GM19193 (cell line): ENCODE data around the gene PERCC1.

Source experiments
- POLR2A ChIP-seq: IDR thresholded peaks from 4 replicates; pipeline ENCODE4 v1.6.1; 2011; ENCODE audit not compliant: insufficient read depth, insufficient read length; ENCODE audit errors: extremely low read depth

PERCC1 gene

DNA sequence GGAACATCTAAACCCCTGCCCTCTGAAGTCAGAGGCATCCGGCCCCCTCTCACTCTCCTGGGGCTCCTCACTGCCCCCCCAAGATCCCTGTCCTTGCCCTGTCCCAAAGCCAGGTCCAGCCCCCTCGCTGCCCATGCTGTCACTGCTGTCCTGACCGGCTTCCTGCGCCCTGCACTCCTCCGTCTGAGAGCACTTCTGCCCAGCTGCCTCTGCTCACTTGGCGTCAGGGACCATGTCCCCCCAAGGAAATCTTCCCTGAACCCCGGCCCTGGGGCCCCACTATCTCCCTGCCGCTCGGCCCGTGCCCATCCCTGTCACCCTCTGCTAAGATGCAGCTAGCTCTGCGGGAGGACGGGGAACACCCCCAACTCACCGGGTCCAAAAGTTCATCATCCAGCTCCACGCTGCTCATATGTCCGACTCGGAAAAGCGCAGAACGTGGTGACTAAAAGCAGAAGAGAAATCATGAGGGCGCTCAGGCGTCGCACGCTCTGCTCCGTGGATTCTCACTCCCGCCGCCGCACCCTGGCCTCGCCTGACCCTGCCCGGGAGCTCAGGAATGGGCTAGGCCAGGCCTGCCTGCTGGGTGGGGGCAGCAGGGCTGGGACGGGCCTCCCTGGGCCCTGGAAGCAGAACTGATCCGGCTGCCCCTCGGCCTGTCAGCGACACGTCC, 34.2 kb downstream of the PERCC1 start:
- no peak for TF ChIP-seq POLR2A

DNA sequence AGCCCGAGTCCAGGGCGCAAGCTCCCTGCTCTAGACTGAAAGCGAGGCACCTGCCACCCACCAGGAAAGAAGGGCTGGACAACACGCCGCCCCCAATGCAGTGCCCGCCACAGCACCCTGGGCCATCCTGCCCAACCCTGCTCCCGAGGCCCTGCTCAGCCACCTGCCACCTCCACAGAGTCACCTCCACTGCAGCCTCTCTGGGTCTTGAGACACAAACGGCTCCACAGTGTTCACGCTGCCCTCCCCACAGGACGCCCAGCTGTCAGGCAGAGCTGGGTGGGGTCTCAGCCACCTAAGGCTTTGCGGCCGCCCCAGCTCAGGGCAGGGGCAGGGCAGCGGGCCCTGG, 34.7 kb downstream of the PERCC1 start:
- no peak for TF ChIP-seq POLR2A

GRCh38 chr16:1466054-1466453, 35.2 kb downstream of the PERCC1 start:
- no peak for TF ChIP-seq POLR2A

DNA sequence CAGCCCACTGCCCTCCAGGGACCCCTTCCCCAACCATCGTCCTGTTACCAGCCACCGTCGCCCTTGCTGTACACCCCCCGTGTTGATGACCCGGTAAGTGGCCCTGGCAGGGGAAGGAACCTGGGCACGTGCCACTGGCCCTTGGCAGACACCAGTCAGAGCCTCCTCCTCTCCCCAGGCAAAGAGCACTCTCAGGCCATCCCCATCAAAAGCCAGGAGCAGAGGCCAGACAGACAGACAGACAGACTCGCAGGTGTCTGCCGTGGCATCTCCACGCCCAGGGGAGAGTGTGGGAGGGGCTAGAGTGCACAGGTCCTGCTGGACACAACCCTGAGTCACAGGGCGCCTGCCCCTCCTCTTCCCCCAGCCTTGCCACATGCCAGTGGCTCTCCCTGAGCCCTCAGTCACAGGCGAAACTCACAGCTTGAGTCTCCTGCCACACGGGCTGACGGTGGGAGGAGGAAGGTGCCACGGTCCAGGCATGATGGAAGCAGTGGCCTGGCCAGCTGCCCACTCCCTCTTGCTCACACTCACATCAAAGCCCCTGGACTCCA, 36.2 kb downstream of the PERCC1 start:
- no peak for TF ChIP-seq POLR2A

- no peak for TF ChIP-seq POLR2A
Measured at GRCh38 chr16:1468426-1468810, 37.5 kb downstream of the PERCC1 start.

DNA sequence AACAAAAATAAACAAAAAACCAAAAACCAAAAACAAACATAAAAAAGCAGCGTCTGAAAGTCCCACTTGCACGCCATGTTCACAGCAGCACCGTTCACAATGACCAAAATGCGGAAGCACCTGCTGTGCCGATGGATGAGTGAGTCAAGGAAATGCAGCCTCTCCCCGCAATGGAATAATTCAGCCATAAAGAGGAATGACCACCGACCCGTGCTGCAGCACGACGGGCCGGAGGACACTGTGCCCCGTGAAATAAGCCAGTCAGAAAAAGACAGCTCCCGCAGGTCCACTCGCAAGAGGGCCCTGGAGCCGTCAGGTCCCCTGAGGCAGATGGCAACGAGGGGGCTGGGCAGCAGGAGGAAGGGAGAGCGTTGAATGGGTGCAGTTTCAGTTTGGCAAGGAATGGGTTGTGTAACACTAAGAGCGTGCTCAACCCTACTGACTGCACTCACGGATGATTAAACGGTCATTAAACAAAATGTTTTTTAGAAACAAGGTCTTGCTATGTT, 38.9 kb downstream of the PERCC1 start:
- no peak for TF ChIP-seq POLR2A

DNA sequence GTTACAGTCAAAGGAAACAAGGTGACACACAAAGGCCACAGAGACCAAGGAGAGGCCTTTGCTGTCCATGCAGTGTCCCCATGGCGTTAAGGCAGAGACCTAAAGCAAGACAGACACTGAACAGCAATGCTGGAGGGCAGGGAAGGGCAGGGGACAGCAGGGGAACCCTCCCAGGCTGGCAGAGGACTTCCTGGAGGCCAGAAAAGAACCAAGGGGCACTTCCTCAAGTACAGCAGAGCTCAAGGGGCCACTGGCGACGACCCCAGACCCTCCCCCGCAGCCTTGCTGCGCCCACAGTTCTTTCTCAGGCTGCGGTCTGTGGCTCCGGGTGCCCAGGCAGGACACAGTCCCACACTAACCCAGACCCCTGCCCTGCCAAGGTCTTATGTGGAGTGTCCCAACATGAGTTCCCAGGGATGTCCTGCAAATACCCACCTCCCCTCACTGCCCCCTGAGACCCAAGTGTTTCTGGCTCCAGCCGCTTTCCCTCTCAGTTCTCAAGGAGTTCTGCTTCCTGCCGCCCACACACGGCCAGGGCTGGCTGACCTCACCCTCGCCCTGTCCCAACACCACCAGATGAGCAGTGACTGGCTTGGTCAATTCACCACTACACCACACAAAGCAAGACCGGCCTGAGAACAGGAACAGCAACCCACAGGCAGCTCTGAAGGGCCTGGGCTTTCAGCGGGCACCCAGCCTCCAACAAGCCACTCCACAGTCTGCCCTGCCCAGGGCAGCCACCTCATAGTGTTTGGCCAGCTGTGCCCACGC, 39.8 kb downstream of the PERCC1 start:
- no peak for TF ChIP-seq POLR2A

DNA sequence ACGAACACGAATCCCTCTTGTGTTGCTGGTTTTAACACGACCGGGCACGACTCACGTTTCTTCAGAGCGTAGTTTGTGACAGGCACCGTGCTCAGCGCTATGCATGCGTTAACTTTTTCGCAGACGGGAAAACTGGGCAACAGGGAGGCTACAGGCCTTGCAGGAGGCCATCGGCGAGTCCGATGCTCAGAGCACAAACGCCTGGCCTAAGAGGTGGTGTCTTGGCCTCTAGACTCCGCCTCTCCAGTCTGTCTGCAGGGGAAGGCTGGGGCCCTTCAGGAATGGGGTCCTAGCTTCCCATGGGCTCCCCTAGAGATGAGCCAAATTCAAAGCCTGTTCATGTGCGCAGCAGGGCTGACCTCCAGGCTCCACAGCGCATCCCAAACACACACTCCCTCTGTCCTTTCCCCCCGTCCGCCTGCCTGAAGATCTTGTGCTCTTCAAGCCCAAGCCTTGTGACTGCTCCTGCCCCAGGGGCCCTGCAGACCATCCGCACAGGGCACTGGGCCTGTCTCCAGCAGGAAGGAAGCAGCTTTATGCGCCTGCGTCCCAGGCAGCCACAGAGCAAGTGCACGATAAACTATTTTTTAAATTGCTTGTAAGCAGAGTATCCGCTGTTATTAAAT, 40.8 kb downstream of the PERCC1 start:
- no peak for TF ChIP-seq POLR2A

DNA sequence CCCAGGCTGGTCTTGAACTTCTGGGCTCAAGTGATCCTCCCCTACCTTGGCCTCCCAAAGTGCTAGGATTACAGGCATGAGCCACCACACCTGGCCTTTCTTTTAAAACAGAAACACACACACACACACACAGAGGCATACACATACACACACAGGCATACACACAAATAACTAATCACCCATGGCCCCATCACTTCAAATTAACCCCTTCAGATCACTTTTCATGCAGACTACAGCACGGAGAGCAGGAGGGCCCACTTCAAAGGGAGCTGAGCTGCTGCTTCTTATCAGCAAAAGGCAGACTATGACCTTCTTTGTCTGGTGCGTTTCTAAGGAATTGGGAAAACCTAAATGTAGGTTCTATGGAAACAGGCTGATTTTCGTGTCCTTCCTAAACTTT, 42.1 kb downstream of the PERCC1 start:
- TF ChIP-seq POLR2A = no peak

DNA sequence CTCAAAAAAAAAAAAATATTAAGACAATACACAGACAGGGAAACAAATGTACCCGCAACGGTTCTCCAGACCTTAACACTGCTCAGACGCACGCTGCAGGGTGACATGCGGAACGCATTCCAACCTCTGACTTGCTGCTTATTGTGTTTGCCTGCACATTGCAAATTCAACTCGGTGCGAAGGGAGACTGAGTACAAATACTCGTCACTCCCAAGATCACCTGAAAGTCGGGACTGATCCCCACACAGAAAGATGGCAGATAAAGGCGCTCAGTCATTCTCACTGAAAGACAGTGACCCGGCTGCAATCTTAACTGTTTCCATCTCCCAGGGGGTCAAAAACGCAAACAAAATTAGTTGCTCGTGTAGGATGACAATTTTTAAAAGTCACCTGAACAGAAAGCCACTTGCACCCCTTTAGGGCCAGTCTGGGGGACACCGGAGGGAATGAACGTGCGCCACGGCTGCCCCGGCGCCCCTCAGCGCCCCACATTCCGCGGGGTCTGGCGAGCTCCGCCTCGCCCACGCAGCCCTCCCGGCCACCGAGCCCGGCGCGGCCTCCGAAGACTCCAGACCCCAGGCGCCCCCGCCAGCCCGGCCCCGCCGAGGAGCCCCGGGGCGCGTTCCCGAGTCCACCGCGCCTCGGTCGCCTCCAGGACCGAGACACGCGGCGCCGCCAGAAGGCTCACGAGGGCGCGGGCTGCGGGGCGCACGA, 43.4 kb downstream of the PERCC1 start:
- no peak for TF ChIP-seq POLR2A

- TF ChIP-seq POLR2A = peak; percentile 96
Measured at GRCh38 chr16:1474796-1475551, 44.1 kb downstream of the PERCC1 start, which contains the start of gene CLCN7. TSS of gene CLCN7 (minus strand) at chr16:1475028. CDS start at chr16:1474974, 54 bp downstream.

GRCh38 chr16:1475552-1476114, 44.8 kb downstream of the PERCC1 start:
- no peak for TF ChIP-seq POLR2A

DNA sequence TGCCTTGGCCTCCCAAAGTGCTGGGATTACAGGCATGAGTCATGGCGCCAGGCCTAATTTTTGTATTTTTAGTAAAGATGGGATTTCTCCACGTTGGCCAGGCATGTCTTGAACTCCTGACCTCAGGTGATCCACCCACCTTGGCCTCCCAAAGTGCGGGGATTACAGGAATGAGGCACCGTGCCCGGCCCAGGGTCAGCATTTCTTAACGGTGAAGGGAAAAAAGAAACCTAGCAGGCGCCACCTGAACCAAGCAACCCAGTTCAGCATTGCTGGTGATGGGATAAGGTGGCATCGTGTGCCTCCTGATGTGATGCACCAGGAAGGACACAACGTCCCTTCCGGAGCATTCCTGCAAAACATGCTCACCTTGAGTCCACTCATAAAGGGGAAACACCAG, 46.2 kb downstream of the PERCC1 start:
- TF ChIP-seq POLR2A = no peak
